RWPE2 (cell line): ENCODE measurements around the gene SLC39A2.
"Not testable (repeated sequence)": the region's sequence is repeated elsewhere in the genome, so short reads cannot be mapped to it uniquely, and the experiment has no call there.

ENCODE experiments used
- ATAC-seq: fragments of 200-7000 bp; cut with Tn5 transposase; 3 replicates; pipeline ENCODE4 v1.9.1; 2021; ENCODE audit warnings: low read depth
- DNase-seq: peaks from one replicate; pipeline ENCODE4 v3.0.0-alpha.2; 2020; ENCODE audit warnings: low spot score
- H3K27ac ChIP-seq: fragments of 450-650 bp; 2 replicates; pipeline ENCODE4 v1.5.1; 2017; ENCODE audit warnings: mild to moderate bottlenecking; ENCODE audit not compliant: poor library complexity, severe bottlenecking
- H3K27me3 ChIP-seq: fragments of 250-450 bp; sonication (Bioruptor Pico); 2 replicates; pipeline ENCODE4 v1.5.1; 2021; ENCODE audit warnings: mild to moderate bottlenecking, moderate library complexity; ENCODE audit not compliant: insufficient read depth, poor library complexity, severe bottlenecking
- H3K36me3 ChIP-seq: fragments of 250-450 bp; sonication (Bioruptor Pico); 2 replicates; pipeline ENCODE4 v1.5.1; 2020; ENCODE audit warnings: low read depth, mild to moderate bottlenecking, moderate library complexity
- H3K4me1 ChIP-seq: fragments of 250-450 bp; sonication (Bioruptor Pico); 2 replicates; pipeline ENCODE4 v1.5.1; 2021; ENCODE audit warnings: mild to moderate bottlenecking, moderate library complexity; ENCODE audit not compliant: insufficient read depth, poor library complexity, severe bottlenecking
- H3K4me3 ChIP-seq: fragments of 250-450 bp; sonication (Bioruptor Pico); 2 replicates; pipeline ENCODE4 v1.5.1; 2021; ENCODE audit warnings: mild to moderate bottlenecking, moderate library complexity; ENCODE audit not compliant: severe bottlenecking
- H3K9me3 ChIP-seq: fragments of 250-450 bp; sonication (Bioruptor Pico); 2 replicates; pipeline ENCODE4 v1.5.1; 2021; ENCODE audit warnings: mild to moderate bottlenecking, moderate library complexity; ENCODE audit not compliant: severe bottlenecking
- CTCF ChIP-seq: fragments of 450-650 bp; IDR thresholded peaks from one replicate; pipeline ENCODE4 v1.5.1; 2017; ENCODE audit warnings: mild to moderate bottlenecking, moderate library complexity; ENCODE audit not compliant: poor library complexity, severe bottlenecking

The SLC39A2 gene

GRCh38 chr14:20978687-20979086 is 20.4 kb upstream of the SLC39A2 start:
- no peaks in the 10 kb centered on the region for H3K36me3 ChIP-seq
- no peak for ATAC-seq
- no peak for DNase-seq
- no peak overlapping the region for H3K27ac ChIP-seq
- no peaks in the 10 kb centered on the region for H3K9me3 ChIP-seq
- no peak overlapping the region for H3K4me3 ChIP-seq
- no peak for TF ChIP-seq CTCF
- peaks cover 9% of the 10 kb centered on the region for H3K4me1 ChIP-seq
- no peaks in the 10 kb centered on the region for H3K27me3 ChIP-seq

GRCh38 chr14:20980906-20981305 is 18.2 kb upstream of the SLC39A2 start:
- H3K9me3 ChIP-seq, result no peaks in the 10 kb centered on the region
- no peak for DNase-seq
- H3K27me3 ChIP-seq, result no peaks in the 10 kb centered on the region
- no peak for TF ChIP-seq CTCF
- no peaks in the 10 kb centered on the region for H3K4me1 ChIP-seq
- no peaks in the 10 kb centered on the region for H3K36me3 ChIP-seq
- no peak overlapping the region for H3K4me3 ChIP-seq
- H3K27ac ChIP-seq, result no peak overlapping the region
- no peak for ATAC-seq

GRCh38 chr14:20982646-20983369 is 16.3 kb upstream of the SLC39A2 start:
- DNase-seq (no peak), ATAC-seq (no peak)
- Histone ChIP-seq H3K4me1 (peaks cover 17% of the 10 kb centered on the region), H3K9me3 (no peaks in the 10 kb centered on the region), H3K4me3 (no peak overlapping the region), H3K27me3 (no peaks in the 10 kb centered on the region), H3K27ac (no peak overlapping the region), H3K36me3 (no peaks in the 10 kb centered on the region)
- no peak for TF ChIP-seq CTCF

GRCh38 chr14:20985650-20986049 is 13.4 kb upstream of the SLC39A2 start:
- H3K4me3 ChIP-seq, DNase-seq, H3K27me3 ChIP-seq, H3K9me3 ChIP-seq, H3K36me3 ChIP-seq, ATAC-seq, H3K27ac ChIP-seq: not testable (repeated sequence)
- peaks cover 27% of the 10 kb centered on the region for H3K4me1 ChIP-seq

- DNase-seq, result no peak
- H3K36me3 ChIP-seq, result peaks cover 16% of the 10 kb centered on the region
- peaks cover 37% of the 10 kb centered on the region for H3K4me1 ChIP-seq
- H3K4me3 ChIP-seq, result no peak overlapping the region
- no peaks in the 10 kb centered on the region for H3K27me3 ChIP-seq
- H3K9me3 ChIP-seq, result no peaks in the 10 kb centered on the region
- ATAC-seq, result peak; percentile 78
- H3K27ac ChIP-seq, result peak overlapping the region; percentile 67
- no peak for TF ChIP-seq CTCF
These were observed 12.3 kb upstream of the SLC39A2 start for GRCh38 chr14:20986811-20987210.
